Coronary artery (tissue), 2 donors: ENCODE measurements around the gene DTNB.

Experiments used
- DNase-seq: peaks from one replicate; pipeline ENCODE4 v3.0.0-alpha.2; 2017; ENCODE audit warnings: low spot score
- H3K27ac ChIP-seq, 2 donors: fragments of 200-600 bp; sonication (generic); one replicate each; pipeline ENCODE4 v1.5.1; 2016 to 2019
- H3K4me3 ChIP-seq: fragments of 200-600 bp; sonication (generic); 2 replicates; pipeline ENCODE4 v1.5.1; 2016; ENCODE audit warnings: mild to moderate bottlenecking, moderate library complexity
- CTCF ChIP-seq: fragments of 200-600 bp; sonication (generic); IDR thresholded peaks from one replicate; pipeline ENCODE4 v1.5.1; 2019; ENCODE audit warnings: antibody characterized with exemption

Gene DTNB

GRCh38 chr2:25618676-25619075 is 54.7 kb downstream of the DTNB start:
- H3K4me3 ChIP-seq, result no peak overlapping the region
- peak overlapping the region; percentile 55 to 80 for H3K27ac ChIP-seq
- DNase-seq, result no peak
- TF ChIP-seq CTCF, result no peak

- Histone ChIP-seq H3K27ac (peak overlapping the region; percentile 55 to 80), H3K4me3 (peak overlapping the region; percentile 44)
- no peak for DNase-seq
- no peak for TF ChIP-seq CTCF
Measured at GRCh38 chr2:25617948-25618646, 55.3 kb downstream of the DTNB start.

- Histone ChIP-seq H3K4me3 (no peak overlapping the region), H3K27ac (no peak overlapping the region)
- no peak for TF ChIP-seq CTCF
- no peak for DNase-seq
Measured at GRCh38 chr2:25615920-25616319, 57.5 kb downstream of the DTNB start.

- no peak for TF ChIP-seq CTCF
- no peak overlapping the region for H3K27ac ChIP-seq
- H3K4me3 ChIP-seq, result no peak overlapping the region
- no peak for DNase-seq
Measured at GRCh38 chr2:25615386-25615785, 58.0 kb downstream of the DTNB start.

- Histone ChIP-seq H3K27ac (no peak overlapping the region), H3K4me3 (no peak overlapping the region)
- DNase-seq, result no peak
- no peak for TF ChIP-seq CTCF
Measured at GRCh38 chr2:25614711-25615110, 58.7 kb downstream of the DTNB start.

GRCh38 chr2:25608718-25609117 is 64.7 kb downstream of the DTNB start:
- no peak for TF ChIP-seq CTCF
- no peak overlapping the region for H3K4me3 ChIP-seq
- no peak overlapping the region for H3K27ac ChIP-seq
- DNase-seq, result no peak

GRCh38 chr2:25606892-25607291 is 66.5 kb downstream of the DTNB start:
- no peak overlapping the region for H3K4me3 ChIP-seq
- TF ChIP-seq CTCF, result peak; percentile 55
- H3K27ac ChIP-seq, result no peak overlapping the region
- DNase-seq, result no peak
